H1 (cell line): ENCODE results near the gene RGS3. TPM values are rescaled to one million over a fixed set of nuclear protein-coding genes. Genes with fewer than 3 reads are reported as not detected.

ENCODE experiments used
- CTCF ChIA-PET: fragments of 300-600 bp; sonication (Branson Sonifier 250); formaldehyde crosslinking; loops from one replicate; lab custom pipeline; 2021; ENCODE audit not compliant: partially characterized antibody; lab: Charles Lee
- POLR2A ChIA-PET: fragments of 300-600 bp; sonication (Branson Sonifier 250); formaldehyde crosslinking; loops from one replicate; lab custom pipeline; 2021; ENCODE audit warnings: inconsistent platforms; ENCODE audit not compliant: partially characterized antibody; lab: Charles Lee
- DNase-seq, 2 experiments: peaks; one replicate each; pipeline versions ENCODE4 v3.0.0 to v3.0.0-alpha.2; 2010 to 2022; ENCODE audit warnings: low spot score in 2 of 2, low read depth in 1 of 2, mixed read lengths in 1 of 2
- FAIRE-seq: peaks from 2 replicates; lab custom pipeline; 2011; peaks lifted over from hg19 to GRCh38; lab: Jason Lieb, UNC
- H2AFZ ChIP-seq: 2 replicates; pipeline ENCODE4 v1.8.1; 2012; ENCODE audit warnings: low read length, inconsistent platforms
- H2AK5ac ChIP-seq: 2 replicates; pipeline ENCODE4 v1.6.1; 2013; ENCODE audit warnings: low read depth, low read length
- H2BK120ac ChIP-seq: replicated peaks from 2 replicates; pipeline ENCODE3; 2013; ENCODE audit warnings: low read depth, low read length, inconsistent platforms
- H2BK12ac ChIP-seq: 2 replicates; pipeline ENCODE4 v1.6.1; 2013; ENCODE audit warnings: low read depth, low read length
- H2BK15ac ChIP-seq: 2 replicates; pipeline ENCODE4 v1.6.1; 2013; ENCODE audit warnings: low read length
- H2BK20ac ChIP-seq: 2 replicates; pipeline ENCODE4 v1.6.1; 2013; ENCODE audit warnings: low read length
- H2BK5ac ChIP-seq: 2 replicates; pipeline ENCODE4 v1.6.1; 2013; ENCODE audit warnings: low read depth, low read length
- H3K14ac ChIP-seq: 2 replicates; pipeline ENCODE4 v1.6.1; 2013; ENCODE audit warnings: inconsistent platforms; ENCODE audit not compliant: insufficient read length
- H3K18ac ChIP-seq: 2 replicates; pipeline ENCODE4 v1.6.1; 2013; ENCODE audit warnings: low read length; ENCODE audit errors: extremely low read depth
- H3K23ac ChIP-seq: 2 replicates; pipeline ENCODE4 v1.6.1; 2013; ENCODE audit warnings: inconsistent platforms; ENCODE audit not compliant: insufficient read length
- H3K23me2 ChIP-seq: 2 replicates; pipeline ENCODE4 v1.6.1; 2013; ENCODE audit warnings: low read depth, low read length
- H3K27ac ChIP-seq: 2 replicates; pipeline ENCODE4 v1.6.1; 2011; ENCODE audit warnings: low read depth, low read length, inconsistent platforms
- H3K27me3 ChIP-seq, 4 experiments: replicated peaks in 1 of 4; 1 replicate in 1 of 4; 2 replicates in 3 of 4; pipeline versions ENCODE4 v1.6.1 to v1.8.1; 2011 to 2013; ENCODE audit warnings: low read length in 3 of 4, mild to moderate bottlenecking in 3 of 4, inconsistent platforms in 2 of 4, mixed read lengths in 2 of 4, moderate library complexity in 1 of 4; ENCODE audit not compliant: control insufficient read depth in 3 of 4, insufficient read depth in 3 of 4; ENCODE audit errors: extremely low read depth in 1 of 4
- H3K36me3 ChIP-seq, 4 experiments: 2 replicates each; pipeline versions ENCODE4 v1.6.1 to v1.8.1; 2011 to 2013; ENCODE audit warnings: mild to moderate bottlenecking in 4 of 4, low read length in 3 of 4, moderate library complexity in 2 of 4, control low read depth in 1 of 4, inconsistent platforms in 1 of 4; ENCODE audit not compliant: insufficient read depth in 4 of 4, control insufficient read depth in 2 of 4
- H3K4ac ChIP-seq: replicated peaks from 2 replicates; pipeline ENCODE3; 2013; ENCODE audit warnings: low read length, low read depth, mixed read lengths, inconsistent platforms; ENCODE audit not compliant: insufficient read length
- H3K4me1 ChIP-seq, 4 experiments: replicated peaks in 1 of 4; 1 replicate in 1 of 4; 2 replicates in 3 of 4; pipeline versions ENCODE4 v1.6.1 to v1.8.1; 2011 to 2013; ENCODE audit warnings: low read length in 3 of 4, inconsistent platforms in 2 of 4, mixed read lengths in 1 of 4; ENCODE audit not compliant: insufficient read depth in 4 of 4, control insufficient read depth in 3 of 4
- H3K4me2 ChIP-seq, 2 experiments: 2 replicates each; pipeline versions ENCODE4 v1.6.1 to v1.8.1; 2011 to 2013; ENCODE audit warnings: low read depth in 2 of 2, low read length in 2 of 2, control low read depth in 1 of 2, inconsistent platforms in 1 of 2, mild to moderate bottlenecking in 1 of 2; ENCODE audit not compliant: insufficient read depth in 1 of 2
- H3K4me3 ChIP-seq, 4 experiments: fragments of 200-600, 300-600 bp in 1 of 4; sonication (generic), shearing (Covaris generic), sonication (Bioruptor Twin) in 1 of 4; 2 replicates each; pipeline versions ENCODE4 v1.5.1 to v1.8.1; 2011 to 2016; ENCODE audit warnings: low read length in 4 of 4, low read depth in 3 of 4, control low read depth in 2 of 4, inconsistent platforms in 2 of 4, mild to moderate bottlenecking in 2 of 4, mixed read lengths in 1 of 4, moderate library complexity in 1 of 4; ENCODE audit not compliant: insufficient read depth in 2 of 4; ENCODE audit errors: extremely low read depth in 1 of 4
- H3K56ac ChIP-seq: replicated peaks from 2 replicates; pipeline ENCODE3; 2013; ENCODE audit warnings: low read depth, mild to moderate bottlenecking, mixed read lengths, low read length, inconsistent platforms; ENCODE audit not compliant: insufficient read length
- H3K79me1 ChIP-seq: 2 replicates; pipeline ENCODE4 v1.6.1; 2013; ENCODE audit warnings: low read depth, low read length, control low read depth
- H3K79me2 ChIP-seq, 2 experiments: 2 replicates each; pipeline versions ENCODE4 v1.6.1 to v1.8.1; 2012 to 2013; ENCODE audit warnings: low read length in 2 of 2, mild to moderate bottlenecking in 2 of 2, inconsistent platforms in 1 of 2; ENCODE audit not compliant: insufficient read depth in 2 of 2, control insufficient read depth in 1 of 2
- H3K9ac ChIP-seq, 4 experiments: replicated peaks in 1 of 4; 1 replicate in 1 of 4; 2 replicates in 3 of 4; pipeline versions ENCODE4 v1.6.1 to v1.8.1; 2011 to 2013; ENCODE audit warnings: low read depth in 3 of 4, low read length in 3 of 4, control low read depth in 2 of 4, mild to moderate bottlenecking in 2 of 4, moderate library complexity in 2 of 4, inconsistent platforms in 1 of 4; ENCODE audit errors: extremely low read depth in 1 of 4
- H3K9me3 ChIP-seq, 2 experiments: 2 replicates each; pipeline versions ENCODE4 v1.6.1 to v1.8.1; 2012 to 2013; ENCODE audit warnings: mild to moderate bottlenecking in 2 of 2, moderate library complexity in 2 of 2, control low read depth in 1 of 2, inconsistent platforms in 1 of 2, low read depth in 1 of 2, low read length in 1 of 2, mixed read lengths in 1 of 2; ENCODE audit not compliant: insufficient read depth in 2 of 2
- H4K20me1 ChIP-seq, 2 experiments: replicated peaks in 1 of 2; 2 replicates each; pipeline versions ENCODE3 to v1.8.1; 2011 to 2013; ENCODE audit warnings: inconsistent platforms in 2 of 2, low read length in 2 of 2, mild to moderate bottlenecking in 1 of 2; ENCODE audit not compliant: insufficient read depth in 2 of 2, control insufficient read depth in 1 of 2
- H4K5ac ChIP-seq: 2 replicates; pipeline ENCODE4 v1.6.1; 2013; ENCODE audit warnings: low read length, low read depth, mixed read lengths, inconsistent platforms; ENCODE audit not compliant: insufficient read length
- H4K8ac ChIP-seq: 2 replicates; pipeline ENCODE4 v1.8.0; 2013; ENCODE audit warnings: mild to moderate bottlenecking, moderate library complexity, low read length, inconsistent platforms; ENCODE audit not compliant: insufficient read depth; ENCODE audit errors: extremely low read depth
- H4K91ac ChIP-seq: replicated peaks from 2 replicates; pipeline ENCODE3; 2013; ENCODE audit warnings: low read length, mixed read lengths, inconsistent platforms; ENCODE audit not compliant: insufficient read length
- RAD21 ChIP-seq, 2 experiments: IDR thresholded peaks in 1 of 2; conservative IDR thresholded peaks in 1 of 2; 2 replicates each; pipeline ENCODE4 v1.6.1; 2011; ENCODE audit warnings: low read depth in 2 of 2, low read length in 2 of 2, improper control_type of control experiment in 1 of 2, inconsistent platforms in 1 of 2, mild to moderate bottlenecking in 1 of 2, moderate library complexity in 1 of 2
- SAP30 ChIP-seq: fragments of 300-600 bp; sonication (generic); IDR thresholded peaks from 2 replicates; pipeline ENCODE4 v1.7.1; 2012; ENCODE audit warnings: low read length, moderate library complexity, mild to moderate bottlenecking, inconsistent platforms; ENCODE audit not compliant: insufficient read depth, insufficient replicate concordance
- WGBS, 2 experiments: shearing (Covaris generic) in 1 of 2; methylation state at CpG; one replicate each; pipeline versions ENCODE4 v1.1.6 to v1.1.7; 2013 to 2015; ENCODE audit warnings: low lambda C conversion rate in 2 of 2, mixed read lengths in 2 of 2, inconsistent platforms in 1 of 2, low coverage in 1 of 2, missing lambda C conversion rate in 1 of 2; ENCODE audit not compliant: insufficient replicate concordance in 2 of 2, insufficient coverage in 1 of 2, insufficient read length in 1 of 2; ENCODE audit errors: extremely low coverage in 1 of 2, missing lambda C conversion rate in 1 of 2; 5-methylcytosine and 5-hydroxymethylcytosine counted together
- polyA plus RNA-seq, 7 experiments: library from polyadenylated mRNA; depleted of rRNA in 3 of 7; stranded (reverse) in 5 of 7; unstranded in 2 of 7; fragments of >200 nt in 5 of 7; fragments of 200-250 nt in 2 of 7; gene quantifications; 1 replicate in 5 of 7; 2 replicates in 1 of 7; 4 replicates in 1 of 7; pipeline versions ENCODE4 v1.2.1 to v1.2.3, GENCODE V29; 2011 to 2013; ENCODE audit warnings: missing spikeins in 2 of 7, mixed read lengths in 2 of 7
- total RNA-seq: library from RNA; stranded (reverse); fragmentation: NEBNext Ultra II Directional; extraction: Animal tissue kit (Norgen Biotek cat#: 25700); gene quantifications from 2 replicates; pipeline ENCODE4 v1.2.1, GENCODE V29; 2021

RGS3 gene
- total and polyA plus RNA-seq, 2 of the 8 experiments (the other 6 are each of a cell fraction or from before 2014, with no cell fraction given), result 12.6 to 18.2 TPM

- Histone ChIP-seq H3K27me3 (no peaks in the 10 kb centered on the region), H3K36me3 (no peaks in the 10 kb centered on the region), H2BK120ac (no peak overlapping the region), H2AFZ (no peak overlapping the region), H3K9me3 (no peaks in the 10 kb centered on the region), H2BK20ac (no peak overlapping the region), H4K5ac (no peak overlapping the region), H3K23ac (no peak overlapping the region), H4K8ac (no peak overlapping the region), H3K27ac (no peak overlapping the region), H3K23me2 (no peaks in the 10 kb centered on the region), H2AK5ac (no peak overlapping the region), H3K4me3 (no peak overlapping the region), H3K4me1 (no peaks in the 10 kb centered on the region), H4K20me1 (no peaks in the 10 kb centered on the region), H4K91ac (no peak overlapping the region), H2BK5ac (no peak overlapping the region), H2BK15ac (no peak overlapping the region; the same call in 1 of the 2 replicates), H3K4me2 (no peak overlapping the region), H3K56ac (no peak overlapping the region), H3K18ac (no peak overlapping the region), H3K9ac (no peak overlapping the region), H3K14ac (no peak overlapping the region), H3K79me2 (no peaks in the 10 kb centered on the region), H2BK12ac (no peak overlapping the region), H3K79me1 (no peaks in the 10 kb centered on the region), H3K4ac (no peak overlapping the region)
- 100% methylated on average over 1 of the region's 1 CpG; no CpG with 5 or more reads in 1 of the 2 experiments for WGBS, 2 experiments
- ChIA-PET CTCF (interaction anchor here (0.7 to 2.3 kb wide), 7 partner anchors 11 to 229 kb away, joined by 3 to 5 read pairs (median 4); no protein-coding TSS in a partner anchor), POLR2A (interaction anchor here (0.8 to 1.2 kb wide), 2 partner anchors 17 kb away, joined by 3 to 5 read pairs; partner anchors contain the start of genes C9orf43 and POLE3)
- no peak for FAIRE-seq
- TF ChIP-seq RAD21 (IDR thresholded peaks at IDR 0.05 in 1 of 2, conservative IDR thresholded peaks at IDR 0.05 in 1 of 2; ENCODE audit: low read depth in 2 of 2, low read length in 2 of 2) (no peak), SAP30 (no peak)
- DNase-seq, result no peak
Measured at GRCh38 chr9:113426701-113427100, 36.8 kb upstream of the RGS3 start.
